AG04449 (cell line): ENCODE results near the gene FRMD4A.

Source experiments
- CTCF ChIA-PET: fragments of 350-600 bp; formaldehyde crosslinking; extraction: SDS; loops from one replicate; lab custom pipeline; 2021; ENCODE audit warnings: antibody characterized with exemption; lab: Yijun Ruan, JAX
- POLR2A ChIA-PET: fragments of 400-600, 350-600 bp; formaldehyde crosslinking; extraction: SDS; loops from one replicate; lab custom pipeline; 2020; ENCODE audit warnings: antibody characterized with exemption, inconsistent platforms; lab: Yijun Ruan, JAX
- DNase-seq: peaks from one replicate; pipeline ENCODE4 v3.0.0-alpha.2; 2010; ENCODE audit warnings: low read depth, low spot score
- H3K4me3 ChIP-seq: 2 replicates; pipeline ENCODE4 v1.5.1; 2011; ENCODE audit warnings: low read depth, mild to moderate bottlenecking, control low read depth, low read length
- TF ChIP-seq, protein P1 (sequence below): IDR thresholded peaks from one replicate; pipeline ENCODE4 v1.5.1; 2011; ENCODE audit warnings: mild to moderate bottlenecking, moderate library complexity, low read length, control low read depth, inconsistent platforms; ENCODE audit not compliant: insufficient read depth; ENCODE audit errors: missing control alignments

Gene FRMD4A

DNA sequence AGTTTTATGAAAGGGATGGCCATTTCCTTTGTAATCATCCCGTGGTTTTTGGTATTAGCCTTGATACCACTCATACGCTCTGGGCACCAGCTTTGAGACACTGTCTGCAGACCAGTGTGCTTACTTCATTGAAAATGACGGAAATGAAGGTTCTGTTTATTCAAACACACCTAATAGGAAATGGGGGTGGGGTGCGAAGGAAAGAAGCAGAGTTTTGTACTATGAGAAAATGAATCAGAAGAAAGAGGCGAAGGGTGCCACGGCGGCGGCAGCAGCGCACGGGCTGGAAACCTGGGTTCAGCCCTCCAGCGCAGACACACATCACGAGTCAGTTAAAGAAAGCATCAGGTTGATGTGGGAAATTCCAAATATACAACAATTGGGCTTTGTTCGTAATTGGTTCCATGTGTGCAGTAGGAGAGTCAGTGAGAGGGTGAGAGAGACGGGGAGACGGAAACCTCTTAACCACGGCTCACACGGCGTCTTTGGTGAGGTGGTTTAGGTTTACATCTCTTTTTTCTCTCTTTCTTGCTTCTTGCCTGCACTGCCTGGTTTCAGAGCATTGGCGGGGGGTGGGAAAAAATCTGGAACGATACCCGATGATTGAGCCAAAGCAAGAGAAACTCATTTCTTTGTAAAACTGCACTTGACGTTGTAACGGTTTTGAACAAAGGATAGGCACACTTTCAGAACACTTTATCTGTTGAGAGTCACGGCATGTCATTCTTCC lies 321.2 kb downstream of the FRMD4A start:
- CTCF ChIA-PET, result no interaction called here
- H3K4me3 ChIP-seq, result peak overlapping the region; percentile 65
- DNase-seq, result peak; percentile 52
- TF ChIP-seq, protein P1, sequence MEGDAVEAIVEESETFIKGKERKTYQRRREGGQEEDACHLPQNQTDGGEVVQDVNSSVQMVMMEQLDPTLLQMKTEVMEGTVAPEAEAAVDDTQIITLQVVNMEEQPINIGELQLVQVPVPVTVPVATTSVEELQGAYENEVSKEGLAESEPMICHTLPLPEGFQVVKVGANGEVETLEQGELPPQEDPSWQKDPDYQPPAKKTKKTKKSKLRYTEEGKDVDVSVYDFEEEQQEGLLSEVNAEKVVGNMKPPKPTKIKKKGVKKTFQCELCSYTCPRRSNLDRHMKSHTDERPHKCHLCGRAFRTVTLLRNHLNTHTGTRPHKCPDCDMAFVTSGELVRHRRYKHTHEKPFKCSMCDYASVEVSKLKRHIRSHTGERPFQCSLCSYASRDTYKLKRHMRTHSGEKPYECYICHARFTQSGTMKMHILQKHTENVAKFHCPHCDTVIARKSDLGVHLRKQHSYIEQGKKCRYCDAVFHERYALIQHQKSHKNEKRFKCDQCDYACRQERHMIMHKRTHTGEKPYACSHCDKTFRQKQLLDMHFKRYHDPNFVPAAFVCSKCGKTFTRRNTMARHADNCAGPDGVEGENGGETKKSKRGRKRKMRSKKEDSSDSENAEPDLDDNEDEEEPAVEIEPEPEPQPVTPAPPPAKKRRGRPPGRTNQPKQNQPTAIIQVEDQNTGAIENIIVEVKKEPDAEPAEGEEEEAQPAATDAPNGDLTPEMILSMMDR, result no peak
- POLR2A ChIA-PET, result no interaction called here

GRCh38 chr10:14008740-14009080 lies 322.0 kb downstream of the FRMD4A start:
- ChIA-PET CTCF (no interaction called here), POLR2A (interaction anchor here (0.7 kb wide), 1 partner anchor 89 kb away, joined by 3 read pairs; no protein-coding TSS in a partner anchor)
- TF ChIP-seq, protein P1, result no peak
- DNase-seq, result no peak
- peak overlapping the region; percentile 65 for H3K4me3 ChIP-seq

- no peak overlapping the region for H3K4me3 ChIP-seq
- ChIA-PET POLR2A (no interaction called here), CTCF (no interaction called here)
- DNase-seq, result no peak
- TF ChIP-seq, protein P1, result no peak
These were observed 326.2 kb downstream of the FRMD4A start for GRCh38 chr10:14004536-14004935.

DNA sequence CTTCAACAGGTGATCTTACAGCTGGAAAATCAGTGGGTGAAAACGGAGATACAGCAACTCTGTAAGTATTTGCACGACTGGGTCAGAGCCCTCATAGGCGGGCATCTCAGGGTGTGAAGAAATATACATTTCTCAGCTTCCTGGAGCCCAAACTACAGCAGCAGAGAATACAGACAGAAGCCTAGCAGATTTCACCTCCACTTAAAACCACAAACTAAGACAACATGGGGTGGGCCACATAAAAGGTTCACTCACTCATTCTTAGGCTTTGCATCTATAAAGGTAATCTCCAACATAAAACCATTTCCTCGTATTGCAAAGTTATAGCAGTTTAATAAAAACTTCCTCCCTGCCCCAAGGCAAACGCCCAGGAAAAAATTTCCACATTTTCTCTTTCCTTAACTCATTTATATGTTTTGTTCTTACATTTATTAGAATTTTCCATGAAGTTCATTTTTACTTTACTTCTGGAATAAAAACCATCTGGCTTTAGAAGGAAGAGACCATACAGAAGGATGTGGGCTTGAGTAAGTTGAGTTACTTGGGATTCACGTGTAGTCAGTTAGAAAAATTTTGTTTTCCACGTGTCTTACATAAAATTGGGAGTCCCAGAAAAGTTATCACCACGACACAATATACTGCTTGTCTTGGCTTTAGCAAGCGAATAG lies 327.1 kb downstream of the FRMD4A start:
- no peak overlapping the region for H3K4me3 ChIP-seq
- no peak for DNase-seq
- POLR2A ChIA-PET, result no interaction called here
- TF ChIP-seq, protein P1, result no peak
- CTCF ChIA-PET, result no interaction called here

DNA sequence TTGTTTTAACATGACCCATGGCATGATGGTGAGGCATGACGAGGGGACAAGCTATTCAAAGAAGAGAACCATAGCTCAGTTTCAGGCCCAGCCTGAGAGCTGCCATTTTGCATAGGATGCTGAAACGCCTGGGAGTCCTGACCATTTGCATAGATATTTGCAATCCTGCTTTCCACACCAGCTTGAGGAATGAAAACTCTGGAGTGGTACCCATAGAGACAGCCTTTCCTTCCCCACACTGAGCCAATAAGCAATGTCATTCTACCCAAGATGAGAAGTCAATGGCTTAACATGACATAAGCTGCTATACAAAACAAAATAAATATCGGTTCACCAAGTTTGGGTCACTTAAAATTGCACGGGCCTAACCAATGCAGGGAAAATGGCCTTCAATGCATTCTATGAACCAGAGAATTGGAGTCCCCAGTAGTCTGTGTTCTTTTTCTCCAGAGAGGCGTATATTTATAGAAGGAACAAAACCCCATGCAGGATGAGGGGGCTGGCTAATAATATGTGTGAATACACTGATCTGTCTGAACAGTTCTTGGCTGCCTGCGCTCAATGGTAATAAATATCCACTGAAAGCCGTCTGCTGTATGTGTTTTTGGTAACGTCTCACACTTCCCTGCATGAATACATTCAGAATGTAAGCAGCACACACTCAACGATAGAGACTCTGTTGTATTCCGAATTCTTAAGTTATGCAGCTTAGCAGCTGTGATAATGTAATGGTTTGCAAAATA lies 329.3 kb downstream of the FRMD4A start:
- no peak for DNase-seq
- TF ChIP-seq, protein P1, result no peak

More for the DNA sequence above, 329.3 kb downstream of the FRMD4A start:
- H3K4me3 ChIP-seq, result no peak overlapping the region
- POLR2A ChIA-PET, result no interaction called here
- CTCF ChIA-PET, result no interaction called here
